GM23338 (cell line): ENCODE results near the gene COL5A2. TPM values are rescaled to one million over a fixed set of nuclear protein-coding genes. Genes with fewer than 3 reads are reported as not detected.
A peak's percentile ranks its signal among the peaks of the same experiment; 100 is the strongest.

ENCODE experiments used
- ATAC-seq: fragments of 200-7000 bp; cut with Tn5 transposase; 3 replicates; pipeline ENCODE4 v1.9.1; 2020
- DNase-seq: peaks from one replicate; pipeline ENCODE4 v3.0.0-alpha.2; 2015; ENCODE audit warnings: low spot score
- H2AFZ ChIP-seq: fragments of 200-600 bp; sonication (generic); 2 replicates; pipeline ENCODE4 v1.8.0; 2016; ENCODE audit warnings: antibody characterized with exemption, mild to moderate bottlenecking, moderate library complexity
- H3F3A ChIP-seq: fragments of 200-600 bp; sonication (generic); replicated peaks from 2 replicates; pipeline ENCODE4 v1.8.0; 2017; ENCODE audit warnings: antibody characterized with exemption, mixed run types, low read depth
- H3K27ac ChIP-seq: fragments of 200-600 bp; sonication (generic); 2 replicates; pipeline ENCODE4 v1.6.1; 2016; ENCODE audit warnings: low read depth
- H3K27me3 ChIP-seq: fragments of 200-600 bp; sonication (generic); 2 replicates; pipeline ENCODE4 v1.8.0; 2016; ENCODE audit warnings: mild to moderate bottlenecking, mixed run types, moderate library complexity; ENCODE audit not compliant: insufficient read depth
- H3K36me3 ChIP-seq: fragments of 200-600 bp; sonication (generic); 2 replicates; pipeline ENCODE4 v1.8.0; 2016; ENCODE audit warnings: mild to moderate bottlenecking; ENCODE audit not compliant: insufficient read depth
- H3K4me1 ChIP-seq: fragments of 200-600 bp; sonication (generic); 2 replicates; pipeline ENCODE4 v1.8.0; 2016; ENCODE audit warnings: mild to moderate bottlenecking, moderate library complexity; ENCODE audit not compliant: insufficient read depth
- H3K4me2 ChIP-seq: fragments of 200-600 bp; sonication (generic); 2 replicates; pipeline ENCODE4 v1.7.1; 2017; ENCODE audit warnings: mixed run types
- H3K4me3 ChIP-seq: fragments of 200-600 bp; sonication (generic); 2 replicates; pipeline ENCODE4 v1.6.1; 2016; ENCODE audit warnings: mixed run types
- H3K79me2 ChIP-seq: fragments of 200-600 bp; sonication (generic); replicated peaks from 2 replicates; pipeline ENCODE4 v1.8.0; 2017; ENCODE audit warnings: mild to moderate bottlenecking; ENCODE audit not compliant: insufficient read depth
- H3K9me2 ChIP-seq: fragments of 200-600 bp; sonication (generic); 2 replicates; pipeline ENCODE4 v1.8.0; 2017; ENCODE audit not compliant: insufficient read depth
- H4K20me1 ChIP-seq: fragments of 200-600 bp; sonication (generic); replicated peaks from 2 replicates; pipeline ENCODE4 v1.8.0; 2017; ENCODE audit warnings: mild to moderate bottlenecking; ENCODE audit not compliant: insufficient read depth
- H3K27ac Mint-ChIP-seq: 2 replicates; pipeline ENCODE4 v1.8.0; 2020; ENCODE audit warnings: inconsistent platforms, mild to moderate bottlenecking, moderate library complexity, mixed read lengths
- H3K27me3 Mint-ChIP-seq: 3 replicates; pipeline ENCODE4 v1.8.0; 2022; ENCODE audit warnings: low read depth, mild to moderate bottlenecking, moderate library complexity, mixed read lengths, inconsistent platforms; ENCODE audit not compliant: insufficient read depth, poor library complexity
- H3K36me3 Mint-ChIP-seq: 3 replicates; pipeline ENCODE4 v1.8.0; 2021; ENCODE audit warnings: low read depth, mild to moderate bottlenecking, inconsistent platforms, moderate library complexity, mixed read lengths
- H3K4me1 Mint-ChIP-seq: 3 replicates; pipeline ENCODE4 v1.8.0; 2020; ENCODE audit warnings: mild to moderate bottlenecking, inconsistent platforms, mixed read lengths
- H3K4me3 Mint-ChIP-seq: 3 replicates; pipeline ENCODE4 v1.8.0; 2021; ENCODE audit warnings: moderate library complexity, mild to moderate bottlenecking, inconsistent platforms, mixed read lengths
- H3K9me3 Mint-ChIP-seq: 3 replicates; pipeline ENCODE4 v1.8.0; 2020; ENCODE audit warnings: moderate library complexity, mild to moderate bottlenecking, inconsistent platforms, mixed read lengths
- CREB1 ChIP-seq: fragments of 250-450 bp; sonication (Bioruptor Pico); IDR thresholded peaks from 2 replicates; pipeline ENCODE4 v1.5.0; 2020; ENCODE audit warnings: low read depth, mild to moderate bottlenecking, moderate library complexity
- CTCF ChIP-seq, 2 experiments: fragments of 200-600 bp in 1 of 2; sonication (generic) in 1 of 2; conservative IDR thresholded peaks; 2 replicates each; pipeline versions ENCODE4 v1.5.1 to v1.6.1; 2016 to 2017; ENCODE audit warnings: antibody characterized with exemption in 2 of 2, low read depth in 2 of 2, mild to moderate bottlenecking in 2 of 2, moderate library complexity in 1 of 2
- EZH2 ChIP-seq: fragments of 200-600 bp; sonication (generic); IDR thresholded peaks from one replicate; pipeline ENCODE4 v1.8.0; 2017; ENCODE audit warnings: antibody characterized with exemption, mild to moderate bottlenecking, low read depth; ENCODE audit not compliant: unreplicated experiment
- EZH2phosphoT487 ChIP-seq: fragments of 200-600 bp; sonication (generic); IDR thresholded peaks from one replicate; pipeline ENCODE4 v1.8.1; 2018; ENCODE audit warnings: antibody characterized with exemption; ENCODE audit not compliant: unreplicated experiment
- JUNB ChIP-seq: IDR thresholded peaks from one replicate; pipeline ENCODE4 v1.6.1; 2016; ENCODE audit warnings: antibody characterized with exemption; ENCODE audit not compliant: unreplicated experiment
- NANOG ChIP-seq: IDR thresholded peaks from 2 replicates; pipeline ENCODE4 v1.6.1; 2016; ENCODE audit warnings: antibody characterized with exemption, borderline replicate concordance
- POLR2AphosphoS5 ChIP-seq: IDR thresholded peaks from 2 replicates; pipeline ENCODE4 v1.6.1; 2016; ENCODE audit warnings: antibody characterized with exemption, low read depth
- STAT1 ChIP-seq: IDR thresholded peaks from one replicate; pipeline ENCODE4 v1.6.1; 2016; ENCODE audit warnings: antibody characterized with exemption; ENCODE audit not compliant: unreplicated experiment
- ZNF114 ChIP-seq: fragments of 250-450 bp; sonication (Bioruptor Pico); IDR thresholded peaks from 2 replicates; pipeline ENCODE4 v1.5.0; 2020; ENCODE audit warnings: mild to moderate bottlenecking, moderate library complexity
- ZNF331 ChIP-seq: fragments of 250-450 bp; sonication (Bioruptor Pico); IDR thresholded peaks from 2 replicates; pipeline ENCODE4 v1.5.0; 2020; ENCODE audit warnings: low read depth, mild to moderate bottlenecking, moderate library complexity
- polyA plus RNA-seq: library from polyadenylated mRNA; unstranded; fragments of >200 nt; fragmentation: Nextera tagmentation; extraction: Ambion mirVana; gene quantifications from 2 replicates; pipeline ENCODE4 v1.2.1, GENCODE V29; 2016
- total RNA-seq: library from RNA; depleted of rRNA; stranded (reverse); fragments of >200 nt; shearing (Covaris generic); gene quantifications from 2 replicates; pipeline ENCODE4 v1.2.3, GENCODE V29; 2014
- TF ChIP-seq, protein P1 (sequence below): IDR thresholded peaks from 2 replicates; pipeline ENCODE4 v1.6.1; 2016; ENCODE audit warnings: antibody characterized with exemption
- TF ChIP-seq, protein P2 (sequence below): fragments of 250-450 bp; sonication (Bioruptor Pico); IDR thresholded peaks from 2 replicates; pipeline ENCODE4 v1.5.0; 2020; ENCODE audit warnings: mild to moderate bottlenecking, moderate library complexity
- TF ChIP-seq, protein P3 (sequence below): IDR thresholded peaks from one replicate; pipeline ENCODE4 v1.6.1; 2018; ENCODE audit warnings: antibody characterized with exemption; ENCODE audit not compliant: unreplicated experiment

The COL5A2 gene
- total and polyA plus RNA-seq, 2 experiments from 2014 or later: 6.7 to 19.7 TPM

- Mint-ChIP-seq H3K36me3 (no peaks in the 10 kb centered on the region), H3K4me3 (no peak overlapping the region), H3K27me3 (no peaks in the 10 kb centered on the region), H3K27ac (peak overlapping the region; percentile 37), H3K4me1 (peaks cover 8% of the 10 kb centered on the region; the same call in 2 of the 3 replicates), H3K9me3 (no peaks in the 10 kb centered on the region)
- DNase-seq (no peak), ATAC-seq (no peak)
- no peaks in the 10 kb centered on the region for H3K27me3 ChIP-seq
- H3K4me3 ChIP-seq: no peak overlapping the region
- no peaks in the 10 kb centered on the region for H3F3A ChIP-seq
- no peak overlapping the region for H2AFZ ChIP-seq
- no peaks in the 10 kb centered on the region for H3K4me1 ChIP-seq
- H3K9me2 ChIP-seq: no peaks in the 10 kb centered on the region
- H3K27ac ChIP-seq: no peak overlapping the region
- no peaks in the 10 kb centered on the region for H3K36me3 ChIP-seq
- H3K4me2 ChIP-seq: no peak overlapping the region
- no peaks in the 10 kb centered on the region for H4K20me1 ChIP-seq
- TF ChIP-seq CTCF (conservative IDR thresholded peaks at IDR 0.05; ENCODE audit: low read depth in 2 of 2) (no peak), NANOG (no peak), ZNF114 (CRISPR knock-in tag) (no peak), JUNB (no peak), POLR2AphosphoS5 (no peak), CREB1 (CRISPR knock-in tag) (no peak), EZH2 (no peak), STAT1 (no peak), ZNF331 (CRISPR knock-in tag) (no peak), EZH2phosphoT487 (no peak)
- TF ChIP-seq, protein P1, sequence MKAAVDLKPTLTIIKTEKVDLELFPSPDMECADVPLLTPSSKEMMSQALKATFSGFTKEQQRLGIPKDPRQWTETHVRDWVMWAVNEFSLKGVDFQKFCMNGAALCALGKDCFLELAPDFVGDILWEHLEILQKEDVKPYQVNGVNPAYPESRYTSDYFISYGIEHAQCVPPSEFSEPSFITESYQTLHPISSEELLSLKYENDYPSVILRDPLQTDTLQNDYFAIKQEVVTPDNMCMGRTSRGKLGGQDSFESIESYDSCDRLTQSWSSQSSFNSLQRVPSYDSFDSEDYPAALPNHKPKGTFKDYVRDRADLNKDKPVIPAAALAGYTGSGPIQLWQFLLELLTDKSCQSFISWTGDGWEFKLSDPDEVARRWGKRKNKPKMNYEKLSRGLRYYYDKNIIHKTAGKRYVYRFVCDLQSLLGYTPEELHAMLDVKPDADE: no peak
- TF ChIP-seq, protein P2, sequence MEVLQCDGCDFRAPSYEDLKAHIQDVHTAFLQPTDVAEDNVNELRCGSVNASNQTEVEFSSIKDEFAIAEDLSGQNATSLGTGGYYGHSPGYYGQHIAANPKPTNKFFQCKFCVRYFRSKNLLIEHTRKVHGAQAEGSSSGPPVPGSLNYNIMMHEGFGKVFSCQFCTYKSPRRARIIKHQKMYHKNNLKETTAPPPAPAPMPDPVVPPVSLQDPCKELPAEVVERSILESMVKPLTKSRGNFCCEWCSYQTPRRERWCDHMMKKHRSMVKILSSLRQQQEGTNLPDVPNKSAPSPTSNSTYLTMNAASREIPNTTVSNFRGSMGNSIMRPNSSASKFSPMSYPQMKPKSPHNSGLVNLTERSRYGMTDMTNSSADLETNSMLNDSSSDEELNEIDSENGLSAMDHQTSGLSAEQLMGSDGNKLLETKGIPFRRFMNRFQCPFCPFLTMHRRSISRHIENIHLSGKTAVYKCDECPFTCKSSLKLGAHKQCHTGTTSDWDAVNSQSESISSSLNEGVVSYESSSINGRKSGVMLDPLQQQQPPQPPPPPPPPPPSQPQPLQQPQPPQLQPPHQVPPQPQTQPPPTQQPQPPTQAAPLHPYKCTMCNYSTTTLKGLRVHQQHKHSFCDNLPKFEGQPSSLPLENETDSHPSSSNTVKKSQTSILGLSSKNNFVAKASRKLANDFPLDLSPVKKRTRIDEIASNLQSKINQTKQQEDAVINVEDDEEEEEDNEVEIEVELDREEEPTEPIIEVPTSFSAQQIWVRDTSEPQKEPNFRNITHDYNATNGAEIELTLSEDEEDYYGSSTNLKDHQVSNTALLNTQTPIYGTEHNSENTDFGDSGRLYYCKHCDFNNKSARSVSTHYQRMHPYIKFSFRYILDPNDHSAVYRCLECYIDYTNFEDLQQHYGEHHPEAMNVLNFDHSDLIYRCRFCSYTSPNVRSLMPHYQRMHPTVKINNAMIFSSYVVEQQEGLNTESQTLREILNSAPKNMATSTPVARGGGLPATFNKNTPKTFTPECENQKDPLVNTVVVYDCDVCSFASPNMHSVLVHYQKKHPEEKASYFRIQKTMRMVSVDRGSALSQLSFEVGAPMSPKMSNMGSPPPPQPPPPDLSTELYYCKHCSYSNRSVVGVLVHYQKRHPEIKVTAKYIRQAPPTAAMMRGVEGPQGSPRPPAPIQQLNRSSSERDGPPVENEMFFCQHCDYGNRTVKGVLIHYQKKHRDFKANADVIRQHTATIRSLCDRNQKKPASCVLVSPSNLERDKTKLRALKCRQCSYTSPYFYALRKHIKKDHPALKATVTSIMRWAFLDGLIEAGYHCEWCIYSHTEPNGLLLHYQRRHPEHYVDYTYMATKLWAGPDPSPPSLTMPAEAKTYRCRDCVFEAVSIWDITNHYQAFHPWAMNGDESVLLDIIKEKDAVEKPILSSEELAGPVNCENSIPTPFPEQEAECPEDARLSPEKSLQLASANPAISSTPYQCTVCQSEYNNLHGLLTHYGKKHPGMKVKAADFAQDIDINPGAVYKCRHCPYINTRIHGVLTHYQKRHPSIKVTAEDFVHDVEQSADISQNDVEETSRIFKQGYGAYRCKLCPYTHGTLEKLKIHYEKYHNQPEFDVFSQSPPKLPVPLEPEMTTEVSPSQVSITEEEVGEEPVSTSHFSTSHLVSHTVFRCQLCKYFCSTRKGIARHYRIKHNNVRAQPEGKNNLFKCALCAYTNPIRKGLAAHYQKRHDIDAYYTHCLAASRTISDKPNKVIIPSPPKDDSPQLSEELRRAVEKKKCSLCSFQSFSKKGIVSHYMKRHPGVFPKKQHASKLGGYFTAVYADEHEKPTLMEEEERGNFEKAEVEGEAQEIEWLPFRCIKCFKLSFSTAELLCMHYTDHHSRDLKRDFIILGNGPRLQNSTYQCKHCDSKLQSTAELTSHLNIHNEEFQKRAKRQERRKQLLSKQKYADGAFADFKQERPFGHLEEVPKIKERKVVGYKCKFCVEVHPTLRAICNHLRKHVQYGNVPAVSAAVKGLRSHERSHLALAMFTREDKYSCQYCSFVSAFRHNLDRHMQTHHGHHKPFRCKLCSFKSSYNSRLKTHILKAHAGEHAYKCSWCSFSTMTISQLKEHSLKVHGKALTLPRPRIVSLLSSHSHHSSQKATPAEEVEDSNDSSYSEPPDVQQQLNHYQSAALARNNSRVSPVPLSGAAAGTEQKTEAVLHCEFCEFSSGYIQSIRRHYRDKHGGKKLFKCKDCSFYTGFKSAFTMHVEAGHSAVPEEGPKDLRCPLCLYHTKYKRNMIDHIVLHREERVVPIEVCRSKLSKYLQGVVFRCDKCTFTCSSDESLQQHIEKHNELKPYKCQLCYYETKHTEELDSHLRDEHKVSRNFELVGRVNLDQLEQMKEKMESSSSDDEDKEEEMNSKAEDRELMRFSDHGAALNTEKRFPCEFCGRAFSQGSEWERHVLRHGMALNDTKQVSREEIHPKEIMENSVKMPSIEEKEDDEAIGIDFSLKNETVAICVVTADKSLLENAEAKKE (CRISPR knock-in tag): no peak
- TF ChIP-seq, protein P3, sequence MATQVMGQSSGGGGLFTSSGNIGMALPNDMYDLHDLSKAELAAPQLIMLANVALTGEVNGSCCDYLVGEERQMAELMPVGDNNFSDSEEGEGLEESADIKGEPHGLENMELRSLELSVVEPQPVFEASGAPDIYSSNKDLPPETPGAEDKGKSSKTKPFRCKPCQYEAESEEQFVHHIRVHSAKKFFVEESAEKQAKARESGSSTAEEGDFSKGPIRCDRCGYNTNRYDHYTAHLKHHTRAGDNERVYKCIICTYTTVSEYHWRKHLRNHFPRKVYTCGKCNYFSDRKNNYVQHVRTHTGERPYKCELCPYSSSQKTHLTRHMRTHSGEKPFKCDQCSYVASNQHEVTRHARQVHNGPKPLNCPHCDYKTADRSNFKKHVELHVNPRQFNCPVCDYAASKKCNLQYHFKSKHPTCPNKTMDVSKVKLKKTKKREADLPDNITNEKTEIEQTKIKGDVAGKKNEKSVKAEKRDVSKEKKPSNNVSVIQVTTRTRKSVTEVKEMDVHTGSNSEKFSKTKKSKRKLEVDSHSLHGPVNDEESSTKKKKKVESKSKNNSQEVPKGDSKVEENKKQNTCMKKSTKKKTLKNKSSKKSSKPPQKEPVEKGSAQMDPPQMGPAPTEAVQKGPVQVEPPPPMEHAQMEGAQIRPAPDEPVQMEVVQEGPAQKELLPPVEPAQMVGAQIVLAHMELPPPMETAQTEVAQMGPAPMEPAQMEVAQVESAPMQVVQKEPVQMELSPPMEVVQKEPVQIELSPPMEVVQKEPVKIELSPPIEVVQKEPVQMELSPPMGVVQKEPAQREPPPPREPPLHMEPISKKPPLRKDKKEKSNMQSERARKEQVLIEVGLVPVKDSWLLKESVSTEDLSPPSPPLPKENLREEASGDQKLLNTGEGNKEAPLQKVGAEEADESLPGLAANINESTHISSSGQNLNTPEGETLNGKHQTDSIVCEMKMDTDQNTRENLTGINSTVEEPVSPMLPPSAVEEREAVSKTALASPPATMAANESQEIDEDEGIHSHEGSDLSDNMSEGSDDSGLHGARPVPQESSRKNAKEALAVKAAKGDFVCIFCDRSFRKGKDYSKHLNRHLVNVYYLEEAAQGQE: no peak
- H3K79me2 ChIP-seq: no peaks in the 10 kb centered on the region
Measured at GRCh38 chr2:189152483-189152882, 27.1 kb downstream of the COL5A2 start.
